MG63 (cell line): ENCODE data around the gene TYMS. TPM values are rescaled to one million over a fixed set of nuclear protein-coding genes. Genes with fewer than 3 reads are reported as not detected.
A peak's percentile ranks its signal among the peaks of the same experiment; 100 is the strongest.

ENCODE experiments used
- DNase-seq: peaks from one replicate; pipeline ENCODE4 v3.0.0-alpha.2; 2020
- H3K27me3 ChIP-seq: fragments of 250-450 bp; sonication (Bioruptor Pico); 2 replicates; pipeline ENCODE4 v1.5.1; 2020; ENCODE audit warnings: mild to moderate bottlenecking, moderate library complexity
- H3K36me3 ChIP-seq: fragments of 250-450 bp; sonication (Bioruptor Pico); 2 replicates; pipeline ENCODE4 v1.5.1; 2020; ENCODE audit warnings: mild to moderate bottlenecking, moderate library complexity
- H3K4me3 ChIP-seq: fragments of 250-450 bp; sonication (Bioruptor Pico); 2 replicates; pipeline ENCODE4 v1.5.1; 2020; ENCODE audit warnings: mild to moderate bottlenecking, moderate library complexity
- H3K9me3 ChIP-seq: fragments of 250-450 bp; sonication (Bioruptor Pico); 2 replicates; pipeline ENCODE4 v1.5.1; 2020; ENCODE audit warnings: mild to moderate bottlenecking, moderate library complexity
- total RNA-seq: library from RNA; depleted of rRNA; stranded (reverse); fragments of >200 nt; shearing (Covaris generic); gene quantifications from 2 replicates; pipeline ENCODE4 v1.2.3, GENCODE V29; 2014; ENCODE audit warnings: low replicate concordance

The TYMS gene
- total RNA-seq, 1 experiment from 2014 or later = 57.0 TPM

GRCh38 chr18:631560-631959, 25.9 kb upstream of the TYMS start:
- no peaks in the 10 kb centered on the region for H3K36me3 ChIP-seq
- no peak for DNase-seq
- H3K4me3 ChIP-seq = no peak overlapping the region
- H3K27me3 ChIP-seq = no peaks in the 10 kb centered on the region
- no peaks in the 10 kb centered on the region for H3K9me3 ChIP-seq

GRCh38 chr18:634551-635045, 22.9 kb upstream of the TYMS start:
- Histone ChIP-seq H3K9me3 (no peaks in the 10 kb centered on the region), H3K4me3 (no peak overlapping the region), H3K27me3 (no peaks in the 10 kb centered on the region), H3K36me3 (no peaks in the 10 kb centered on the region)
- DNase-seq = no peak

- H3K36me3 ChIP-seq = no peaks in the 10 kb centered on the region
- H3K27me3 ChIP-seq = no peaks in the 10 kb centered on the region
- H3K4me3 ChIP-seq = no peak overlapping the region
- H3K9me3 ChIP-seq = no peaks in the 10 kb centered on the region
- DNase-seq = no peak
Observed at GRCh38 chr18:635171-635570, 22.3 kb upstream of the TYMS start.

GRCh38 chr18:641224-641623, 16.2 kb upstream of the TYMS start:
- Histone ChIP-seq H3K4me3 (no peak overlapping the region), H3K36me3 (no peaks in the 10 kb centered on the region), H3K27me3 (no peaks in the 10 kb centered on the region), H3K9me3 (no peaks in the 10 kb centered on the region)
- DNase-seq = no peak

- no peak overlapping the region for H3K4me3 ChIP-seq
- no peaks in the 10 kb centered on the region for H3K9me3 ChIP-seq
- DNase-seq = no peak
- H3K27me3 ChIP-seq = no peaks in the 10 kb centered on the region
- no peaks in the 10 kb centered on the region for H3K36me3 ChIP-seq
Observed at GRCh38 chr18:644395-645004, 13.0 kb upstream of the TYMS start.

GRCh38 chr18:647304-647703, 10.1 kb upstream of the TYMS start:
- Histone ChIP-seq H3K4me3 (no peak overlapping the region), H3K36me3 (no peaks in the 10 kb centered on the region), H3K27me3 (no peaks in the 10 kb centered on the region), H3K9me3 (no peaks in the 10 kb centered on the region)
- no peak for DNase-seq

GRCh38 chr18:649341-649740, 8.1 kb upstream of the TYMS start:
- peak; percentile 9 for DNase-seq
- Histone ChIP-seq H3K4me3 (no peak overlapping the region), H3K27me3 (no peaks in the 10 kb centered on the region), H3K9me3 (no peaks in the 10 kb centered on the region), H3K36me3 (no peaks in the 10 kb centered on the region)

GRCh38 chr18:650428-650858, 7.0 kb upstream of the TYMS start:
- Histone ChIP-seq H3K4me3 (no peak overlapping the region), H3K27me3 (no peaks in the 10 kb centered on the region), H3K9me3 (no peaks in the 10 kb centered on the region), H3K36me3 (no peaks in the 10 kb centered on the region)
- DNase-seq = no peak

GRCh38 chr18:652131-652530, 5.3 kb upstream of the TYMS start:
- no peak for DNase-seq
- H3K9me3 ChIP-seq = no peaks in the 10 kb centered on the region

GRCh38 chr18:653512-653911, 3.9 kb upstream of the TYMS start:
- Histone ChIP-seq H3K9me3 (no peaks in the 10 kb centered on the region), H3K27me3 (no peaks in the 10 kb centered on the region), H3K4me3 (no peak overlapping the region), H3K36me3 (peaks cover 1% of the 10 kb centered on the region)
- no peak for DNase-seq

More at GRCh38 chr18:652131-652530, 5.3 kb upstream of the TYMS start:
- Histone ChIP-seq H3K27me3 (no peaks in the 10 kb centered on the region), H3K4me3 (no peak overlapping the region), H3K36me3 (no peaks in the 10 kb centered on the region)

GRCh38 chr18:654601-655000, 2.9 kb upstream of the TYMS start:
- Histone ChIP-seq H3K4me3 (no peak overlapping the region), H3K9me3 (0 out of 2 replicates have a peak, but pooled peaks cover 2% of the 10 kb centered on the region), H3K36me3 (peaks cover 12% of the 10 kb centered on the region), H3K27me3 (no peaks in the 10 kb centered on the region)
- DNase-seq = no peak

GRCh38 chr18:655445-655844, 2.0 kb upstream of the TYMS start:
- Histone ChIP-seq H3K9me3 (0 out of 2 replicates have a peak, but pooled peaks cover 2% of the 10 kb centered on the region), H3K36me3 (peaks cover 21% of the 10 kb centered on the region), H3K27me3 (no peaks in the 10 kb centered on the region), H3K4me3 (no peak overlapping the region)
- DNase-seq = no peak

GRCh38 chr18:658001-658946, 821 bp downstream of the TYMS start:
- DNase-seq = peak; percentile 92
- H3K36me3 ChIP-seq = peaks cover 39% of the 10 kb centered on the region
- H3K27me3 ChIP-seq = no peaks in the 10 kb centered on the region
- peak overlapping the region; percentile 87 for H3K4me3 ChIP-seq
- peaks cover 7% of the 10 kb centered on the region; the same call in 1 of the 2 replicates for H3K9me3 ChIP-seq

- no peak for DNase-seq
- Histone ChIP-seq H3K36me3 (peaks cover 39% of the 10 kb centered on the region), H3K27me3 (no peaks in the 10 kb centered on the region), H3K4me3 (peak overlapping the region; percentile 87), H3K9me3 (peaks cover 7% of the 10 kb centered on the region; the same call in 1 of the 2 replicates)
Observed at GRCh38 chr18:658947-659533, 1.6 kb downstream of the TYMS start.

GRCh38 chr18:659597-659996, 2.1 kb downstream of the TYMS start:
- H3K27me3 ChIP-seq = no peaks in the 10 kb centered on the region
- H3K9me3 ChIP-seq = peaks cover 7% of the 10 kb centered on the region; the same call in 1 of the 2 replicates
- DNase-seq = no peak
- no peak overlapping the region for H3K4me3 ChIP-seq
- H3K36me3 ChIP-seq = peaks cover 39% of the 10 kb centered on the region

GRCh38 chr18:662197-662596, 4.7 kb downstream of the TYMS start:
- DNase-seq = no peak
- Histone ChIP-seq H3K9me3 (peaks cover 7% of the 10 kb centered on the region; the same call in 1 of the 2 replicates), H3K36me3 (peaks cover 47% of the 10 kb centered on the region), H3K27me3 (no peaks in the 10 kb centered on the region), H3K4me3 (no peak overlapping the region)

- Histone ChIP-seq H3K27me3 (no peaks in the 10 kb centered on the region), H3K4me3 (no peak overlapping the region), H3K9me3 (peaks cover 4% of the 10 kb centered on the region; the same call in 1 of the 2 replicates), H3K36me3 (peaks cover 47% of the 10 kb centered on the region)
- no peak for DNase-seq
Observed at GRCh38 chr18:666177-666576, 8.7 kb downstream of the TYMS start.
